Activated CD4-positive, alpha-beta T cell treated with anti-CD3 and anti-CD28 coated beads, Interleukin-2, amount 10 ng/mL, durations not matched to agents 7 days and 5 days (primary cell): ENCODE results near the gene SLX4IP. TPM values are rescaled to one million over a fixed set of nuclear protein-coding genes. Genes with fewer than 3 reads are reported as not detected.

Source experiments
- CTCF ChIA-PET: fragments of 350-600 bp; sonication (Branson Sonifier 250); formaldehyde crosslinking; loops from one replicate; lab custom pipeline; 2021; ENCODE audit warnings: antibody characterized with exemption; lab: Charles Lee
- POLR2A ChIA-PET: fragments of 350-600 bp; sonication (Branson Sonifier 250); formaldehyde crosslinking; loops from one replicate; lab custom pipeline; 2021; ENCODE audit warnings: antibody characterized with exemption; lab: Charles Lee
- DNase-seq: peaks from one replicate; pipeline ENCODE4 v3.0.0-alpha.2; 2020
- H3K27ac Mint-ChIP-seq: one replicate; pipeline ENCODE4 v1.8.0; 2021; ENCODE audit warnings: mild to moderate bottlenecking, moderate library complexity, mixed read lengths
- H3K27me3 Mint-ChIP-seq: one replicate; pipeline ENCODE4 v1.8.0; 2021; ENCODE audit warnings: mixed read lengths
- H3K36me3 Mint-ChIP-seq: one replicate; pipeline ENCODE4 v1.8.0; 2021; ENCODE audit warnings: low read depth, mixed read lengths
- H3K4me1 Mint-ChIP-seq: one replicate; pipeline ENCODE4 v1.8.0; 2021; ENCODE audit warnings: mixed read lengths
- H3K4me3 Mint-ChIP-seq: one replicate; pipeline ENCODE4 v1.8.0; 2021; ENCODE audit warnings: mild to moderate bottlenecking, moderate library complexity, mixed read lengths
- H3K9me3 Mint-ChIP-seq: one replicate; pipeline ENCODE4 v1.8.0; 2021; ENCODE audit warnings: mixed read lengths
- total RNA-seq, 2 experiments: library from RNA; stranded (reverse); gene quantifications; one replicate each; pipeline ENCODE4 v1.2.3, GENCODE V29; 2021

The SLX4IP gene
- total RNA-seq, 2 experiments from 2014 or later = 9.2 to 9.5 TPM

- CTCF ChIA-PET = interaction anchor here (0.9 kb wide), 1 partner anchor 16 kb away, joined by 4 read pairs; no protein-coding TSS in a partner anchor
- POLR2A ChIA-PET = no interaction called here
- Mint-ChIP-seq H3K36me3 (no peaks in the 10 kb centered on the region), H3K9me3 (no peaks in the 10 kb centered on the region), H3K4me1 (peaks cover 12% of the 10 kb centered on the region), H3K27ac (no peak overlapping the region), H3K4me3 (no peak overlapping the region), H3K27me3 (no peaks in the 10 kb centered on the region)
- DNase-seq = no peak
These were observed 39.6 kb downstream of the SLX4IP start for GRCh38 chr20:10474606-10475184.

- ChIA-PET CTCF (interaction anchor here (0.9 kb wide), 1 partner anchor 15 kb away, joined by 4 read pairs; no protein-coding TSS in a partner anchor), POLR2A (no interaction called here)
- DNase-seq = no peak
- Mint-ChIP-seq H3K4me1 (peaks cover 8% of the 10 kb centered on the region), H3K27ac (no peak overlapping the region), H3K4me3 (no peak overlapping the region), H3K9me3 (no peaks in the 10 kb centered on the region), H3K36me3 (no peaks in the 10 kb centered on the region), H3K27me3 (no peaks in the 10 kb centered on the region)
These were observed 40.1 kb downstream of the SLX4IP start for GRCh38 chr20:10475225-10475624.

- peaks cover 8% of the 10 kb centered on the region for H3K4me1 Mint-ChIP-seq
- H3K27ac Mint-ChIP-seq = no peak overlapping the region
- H3K36me3 Mint-ChIP-seq = no peaks in the 10 kb centered on the region
- DNase-seq = no peak
- no peaks in the 10 kb centered on the region for H3K27me3 Mint-ChIP-seq
- POLR2A ChIA-PET = no interaction called here
- CTCF ChIA-PET = interaction anchor here (0.7 to 1.1 kb wide), 2 partner anchors 11 to 60 kb away, joined by 3 to 5 read pairs; no protein-coding TSS in a partner anchor
- no peak overlapping the region for H3K4me3 Mint-ChIP-seq
- no peaks in the 10 kb centered on the region for H3K9me3 Mint-ChIP-seq
These were observed 41.2 kb downstream of the SLX4IP start for GRCh38 chr20:10476319-10476724.

- POLR2A ChIA-PET = interaction anchor here (0.6 kb wide), 1 partner anchor 25 kb away, joined by 4 read pairs; no protein-coding TSS in a partner anchor
- H3K36me3 Mint-ChIP-seq = no peaks in the 10 kb centered on the region
- H3K27me3 Mint-ChIP-seq = no peaks in the 10 kb centered on the region
- no peak overlapping the region for H3K4me3 Mint-ChIP-seq
- no peak for DNase-seq
- H3K27ac Mint-ChIP-seq = no peak overlapping the region
- peaks cover 8% of the 10 kb centered on the region for H3K4me1 Mint-ChIP-seq
- H3K9me3 Mint-ChIP-seq = no peaks in the 10 kb centered on the region
- CTCF ChIA-PET = interaction anchor here (0.6 to 1.5 kb wide), 2 partner anchors 29 to 46 kb away, joined by 3 read pairs; no protein-coding TSS in a partner anchor
These were observed 43.1 kb downstream of the SLX4IP start for GRCh38 chr20:10478205-10478604.

GRCh38 chr20:10478930-10479329, 43.8 kb downstream of the SLX4IP start:
- H3K4me3 Mint-ChIP-seq = no peak overlapping the region
- H3K9me3 Mint-ChIP-seq = no peaks in the 10 kb centered on the region
- ChIA-PET POLR2A (interaction anchor here (0.6 kb wide), 1 partner anchor 26 kb away, joined by 4 read pairs; no protein-coding TSS in a partner anchor), CTCF (interaction anchor here (0.6 to 1.5 kb wide), 2 partner anchors 28 to 46 kb away, joined by 3 read pairs; no protein-coding TSS in a partner anchor)
- H3K4me1 Mint-ChIP-seq = peaks cover 8% of the 10 kb centered on the region
- H3K27me3 Mint-ChIP-seq = no peaks in the 10 kb centered on the region
- H3K36me3 Mint-ChIP-seq = no peaks in the 10 kb centered on the region
- DNase-seq = no peak
- H3K27ac Mint-ChIP-seq = no peak overlapping the region

GRCh38 chr20:10481676-10482075, 46.6 kb downstream of the SLX4IP start:
- no peaks in the 10 kb centered on the region for H3K36me3 Mint-ChIP-seq
- H3K9me3 Mint-ChIP-seq = no peaks in the 10 kb centered on the region
- H3K27me3 Mint-ChIP-seq = no peaks in the 10 kb centered on the region
- no peak for DNase-seq
- ChIA-PET POLR2A (no interaction called here), CTCF (no interaction called here)
- no peak overlapping the region for H3K4me3 Mint-ChIP-seq
- H3K27ac Mint-ChIP-seq = no peak overlapping the region
- no peaks in the 10 kb centered on the region for H3K4me1 Mint-ChIP-seq

- no peak overlapping the region for H3K4me3 Mint-ChIP-seq
- ChIA-PET POLR2A (no interaction called here), CTCF (no interaction called here)
- no peaks in the 10 kb centered on the region for H3K4me1 Mint-ChIP-seq
- no peak for DNase-seq
- no peaks in the 10 kb centered on the region for H3K36me3 Mint-ChIP-seq
- no peaks in the 10 kb centered on the region for H3K27me3 Mint-ChIP-seq
- no peak overlapping the region for H3K27ac Mint-ChIP-seq
- no peaks in the 10 kb centered on the region for H3K9me3 Mint-ChIP-seq
These were observed 48.6 kb downstream of the SLX4IP start for GRCh38 chr20:10483691-10484090.

- CTCF ChIA-PET = no interaction called here
- no peaks in the 10 kb centered on the region for H3K9me3 Mint-ChIP-seq
- POLR2A ChIA-PET = no interaction called here
These were observed 52.3 kb downstream of the SLX4IP start for GRCh38 chr20:10487142-10488136.

GRCh38 chr20:10488534-10488933, 53.4 kb downstream of the SLX4IP start:
- ChIA-PET POLR2A (interaction anchor here (0.6 kb wide), 1 partner anchor 440 kb away, joined by 3 read pairs; no protein-coding TSS in a partner anchor), CTCF (no interaction called here)
- no peak for DNase-seq
- Mint-ChIP-seq H3K4me1 (peaks cover 18% of the 10 kb centered on the region), H3K9me3 (no peaks in the 10 kb centered on the region), H3K27me3 (no peaks in the 10 kb centered on the region), H3K27ac (no peak overlapping the region), H3K36me3 (peaks cover 5% of the 10 kb centered on the region), H3K4me3 (no peak overlapping the region)

More at GRCh38 chr20:10487142-10488136, 52.3 kb downstream of the SLX4IP start:
- Mint-ChIP-seq H3K27ac (no peak overlapping the region), H3K36me3 (peaks cover 5% of the 10 kb centered on the region), H3K27me3 (no peaks in the 10 kb centered on the region), H3K4me1 (peaks cover 18% of the 10 kb centered on the region), H3K4me3 (no peak overlapping the region)
- no peak for DNase-seq

- no peak overlapping the region for H3K4me3 Mint-ChIP-seq
- H3K9me3 Mint-ChIP-seq = no peaks in the 10 kb centered on the region
- peaks cover 5% of the 10 kb centered on the region for H3K36me3 Mint-ChIP-seq
- H3K27ac Mint-ChIP-seq = no peak overlapping the region
- no peak for DNase-seq
- peaks cover 21% of the 10 kb centered on the region for H3K4me1 Mint-ChIP-seq
- POLR2A ChIA-PET = no interaction called here
- H3K27me3 Mint-ChIP-seq = no peaks in the 10 kb centered on the region
- CTCF ChIA-PET = no interaction called here
These were observed 54.7 kb downstream of the SLX4IP start for GRCh38 chr20:10489853-10490252.

- CTCF ChIA-PET = interaction anchor here (1.1 kb wide), 1 partner anchor 15 kb away, joined by 4 read pairs; no protein-coding TSS in a partner anchor
- no peak overlapping the region for H3K27ac Mint-ChIP-seq
These were observed 55.2 kb downstream of the SLX4IP start for GRCh38 chr20:10490257-10490656.

GRCh38 chr20:10490706-10491105, 55.6 kb downstream of the SLX4IP start:
- H3K27me3 Mint-ChIP-seq = no peaks in the 10 kb centered on the region
- ChIA-PET CTCF (interaction anchor here (1.1 kb wide), 1 partner anchor 16 kb away, joined by 4 read pairs; no protein-coding TSS in a partner anchor), POLR2A (no interaction called here)
- H3K36me3 Mint-ChIP-seq = peaks cover 5% of the 10 kb centered on the region
- H3K9me3 Mint-ChIP-seq = no peaks in the 10 kb centered on the region
- H3K4me3 Mint-ChIP-seq = no peak overlapping the region
- DNase-seq = no peak
- H3K27ac Mint-ChIP-seq = no peak overlapping the region
- H3K4me1 Mint-ChIP-seq = peaks cover 28% of the 10 kb centered on the region

More at GRCh38 chr20:10490257-10490656, 55.2 kb downstream of the SLX4IP start:
- Mint-ChIP-seq H3K36me3 (peaks cover 5% of the 10 kb centered on the region), H3K4me1 (peaks cover 24% of the 10 kb centered on the region), H3K4me3 (no peak overlapping the region), H3K27me3 (no peaks in the 10 kb centered on the region), H3K9me3 (no peaks in the 10 kb centered on the region)
- no peak for DNase-seq
- POLR2A ChIA-PET = no interaction called here
